Esophagus muscularis mucosa (tissue), 3 donors: Measurements from ENCODE around the gene PXYLP1.

Experiments used
- CTCF ChIP-seq, 3 experiments: fragments of 200-600 bp in 2 of 3; fragments of 450-650 bp in 1 of 3; sonication (generic) in 2 of 3; IDR thresholded peaks; one replicate each; pipeline ENCODE4 v1.5.1; 2017 to 2019; ENCODE audit warnings: antibody characterized with exemption in 3 of 3, mild to moderate bottlenecking in 2 of 3, moderate library complexity in 1 of 3
- POLR2A ChIP-seq: fragments of 450-650 bp; IDR thresholded peaks from one replicate; pipeline ENCODE4 v1.6.1; 2017; ENCODE audit warnings: antibody characterized with exemption, moderate library complexity, mild to moderate bottlenecking, low read depth

DNA sequence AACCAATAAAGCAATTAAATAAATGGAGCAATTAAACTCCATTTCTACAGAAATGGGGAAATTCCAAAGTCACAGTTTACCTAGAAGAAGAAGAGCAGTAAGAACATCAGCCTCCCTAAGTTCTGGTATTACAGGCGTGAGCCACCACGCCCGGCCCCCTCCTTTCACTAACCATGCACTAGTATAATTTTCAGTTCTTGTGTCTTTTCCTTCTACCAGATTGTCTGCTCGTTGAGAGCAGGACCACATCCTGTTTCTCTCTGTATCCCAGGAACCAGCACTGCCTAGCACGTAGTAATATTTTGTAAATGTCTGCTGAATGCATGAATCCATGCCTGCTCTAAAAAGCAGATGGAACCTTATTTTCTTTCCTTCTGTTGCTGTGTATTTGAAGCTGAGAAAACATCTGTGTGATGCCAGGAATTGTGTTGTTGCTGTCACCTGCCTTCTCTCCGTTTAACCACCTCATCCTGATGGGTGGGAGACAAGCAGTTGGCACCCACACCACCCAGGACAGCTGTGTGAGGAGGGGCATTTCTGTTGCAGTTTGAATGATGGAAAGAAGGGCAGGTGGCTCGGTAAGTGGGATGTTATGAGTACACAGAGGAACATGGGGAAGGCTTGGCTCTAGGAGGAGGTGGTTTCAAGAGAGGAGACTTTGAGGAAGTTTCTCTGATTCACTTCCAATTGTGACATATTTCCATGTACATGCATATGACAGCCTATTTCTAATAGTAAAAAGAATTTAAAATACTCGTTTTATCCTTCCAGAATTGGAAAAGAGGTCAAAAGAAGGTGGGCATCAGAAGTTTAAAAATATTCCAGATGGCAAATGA, 30.1 kb downstream of the PXYLP1 start:
- TF ChIP-seq CTCF (IDR thresholded peaks at IDR 0.05) (no peak), POLR2A (no peak)
